Measurements from ENCODE around the gene HSPA9.

DNA sequence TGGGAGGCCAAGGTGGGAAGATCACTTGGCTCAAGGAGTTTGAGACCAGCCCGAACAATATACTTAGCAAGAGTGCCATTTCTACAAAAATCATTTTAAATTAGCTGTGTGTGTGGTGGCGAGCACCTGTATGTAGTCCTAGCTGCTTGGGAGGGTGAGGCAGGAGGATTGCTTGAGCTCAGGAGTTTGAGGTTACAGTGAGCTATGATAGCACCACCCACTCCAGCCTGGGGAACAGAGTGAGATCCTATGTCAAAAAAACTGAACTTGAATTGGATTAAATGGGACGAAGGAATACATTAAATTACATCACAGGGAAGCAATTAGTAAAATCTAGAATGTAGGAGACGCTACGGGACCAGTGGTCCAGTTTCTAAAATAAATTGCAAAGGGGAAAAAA is 25.8 kb downstream of the HSPA9 start:
- TF ChIP-seq CTCF (IDR thresholded peaks at IDR 0.05) = no peak
- no peak for TF ChIP-seq POLR2A (IDR thresholded peaks at IDR 0.05)
- no peak for TF ChIP-seq EP300 (IDR thresholded peaks at IDR 0.05)
- no peak for TF ChIP-seq POLR2AphosphoS5 (IDR thresholded peaks at IDR 0.05)

Measured in sigmoid colon (tissue), 4 donors.